IMR-90 (cell line): ENCODE results near the gene NECTIN2. TPM values are rescaled to one million over a fixed set of nuclear protein-coding genes. Genes with fewer than 3 reads are reported as not detected.

ENCODE experiments used
- ATAC-seq: fragments of 200-7000 bp; cut with Tn5 transposase; 2 replicates; pipeline ENCODE4 v1.9.1; 2020; ENCODE audit warnings: low read depth, mild to moderate bottlenecking, moderate library complexity
- BruUV-seq: library from RNA; stranded (reverse); fragments of 400-500 nt; replicated peaks from 2 replicates; lab custom pipeline; 2021; lab: Mats Ljungman, UMichigan
- CTCF ChIA-PET: fragments of 300-600 bp; formaldehyde crosslinking; extraction: SDS; loops from one replicate; lab custom pipeline; 2021; ENCODE audit warnings: antibody characterized with exemption; lab: Yijun Ruan, JAX
- POLR2A ChIA-PET: fragments of 300-600 bp; sonication (Branson Sonifier 250); formaldehyde crosslinking; loops from one replicate; lab custom pipeline; 2022; ENCODE audit warnings: antibody characterized with exemption; ENCODE audit not compliant: unreplicated experiment; lab: Charles Lee
- DNase-seq: peaks from one replicate; pipeline ENCODE4 v3.0.0; 2013
- H2AFZ ChIP-seq: replicated peaks from 2 replicates; pipeline ENCODE3; 2013; ENCODE audit warnings: low read length, mild to moderate bottlenecking; ENCODE audit not compliant: poor library complexity
- H2AK5ac ChIP-seq: 2 replicates; pipeline ENCODE4 v1.6.1; 2013; ENCODE audit warnings: low read depth, low read length, inconsistent platforms
- H2AK9ac ChIP-seq: replicated peaks from 2 replicates; pipeline ENCODE3; 2013; ENCODE audit warnings: mild to moderate bottlenecking, low read depth, low read length, moderate library complexity; ENCODE audit not compliant: poor library complexity
- H2BK120ac ChIP-seq: 2 replicates; pipeline ENCODE4 v1.6.1; 2013; ENCODE audit warnings: low read depth, low read length, inconsistent platforms
- H2BK15ac ChIP-seq: 3 replicates; pipeline ENCODE4 v1.6.1; 2013; ENCODE audit warnings: low read depth, low read length, inconsistent platforms
- H2BK20ac ChIP-seq: 2 replicates; pipeline ENCODE4 v1.6.1; 2013; ENCODE audit warnings: low read depth, mild to moderate bottlenecking, inconsistent platforms, low read length, moderate library complexity
- H2BK5ac ChIP-seq: 2 replicates; pipeline ENCODE4 v1.6.1; 2013; ENCODE audit warnings: mild to moderate bottlenecking, low read depth, low read length, inconsistent platforms; ENCODE audit not compliant: poor library complexity, severe bottlenecking
- H3K14ac ChIP-seq: replicated peaks from 2 replicates; pipeline ENCODE4 v1.6.1; 2013; ENCODE audit warnings: low read depth, low read length, inconsistent platforms
- H3K18ac ChIP-seq: 2 replicates; pipeline ENCODE4 v1.6.1; 2013; ENCODE audit warnings: low read depth, low read length, control low read depth
- H3K23ac ChIP-seq: 2 replicates; pipeline ENCODE4 v1.6.1; 2013; ENCODE audit warnings: low read depth, low read length, inconsistent platforms
- H3K27ac ChIP-seq: 2 replicates; pipeline ENCODE4 v1.5.1; 2013; ENCODE audit warnings: mild to moderate bottlenecking, control low read depth, low read length; ENCODE audit not compliant: insufficient read depth
- H3K27me3 ChIP-seq: 2 replicates; pipeline ENCODE4 v1.6.1; 2013; ENCODE audit warnings: low read length; ENCODE audit not compliant: control insufficient read depth, insufficient read depth
- H3K36me3 ChIP-seq: 2 replicates; pipeline ENCODE4 v1.6.1; 2013; ENCODE audit warnings: low read length, mixed read lengths; ENCODE audit not compliant: control insufficient read depth, insufficient read depth
- H3K4ac ChIP-seq: 2 replicates; pipeline ENCODE4 v1.6.1; 2013; ENCODE audit warnings: low read depth, low read length, inconsistent platforms
- H3K4me1 ChIP-seq: 2 replicates; pipeline ENCODE4 v1.6.1; 2013; ENCODE audit warnings: low read length, mixed read lengths; ENCODE audit not compliant: control insufficient read depth, insufficient read depth
- H3K4me2 ChIP-seq: 2 replicates; pipeline ENCODE4 v1.6.1; 2013; ENCODE audit warnings: low read depth, mild to moderate bottlenecking, control low read depth, low read length, moderate library complexity
- H3K4me3 ChIP-seq: 2 replicates; pipeline ENCODE4 v1.5.1; 2013; ENCODE audit warnings: low read depth, mild to moderate bottlenecking, control low read depth, low read length, moderate library complexity; ENCODE audit not compliant: insufficient read depth
- H3K56ac ChIP-seq: 2 replicates; pipeline ENCODE4 v1.6.1; 2013; ENCODE audit warnings: low read length, inconsistent platforms; ENCODE audit not compliant: insufficient read depth; ENCODE audit errors: extremely low read depth
- H3K79me1 ChIP-seq, 2 experiments: 2 replicates each; pipeline ENCODE4 v1.6.1; 2013; ENCODE audit warnings: low read length in 2 of 2, inconsistent platforms in 1 of 2, low read depth in 1 of 2
- H3K9ac ChIP-seq: 2 replicates; pipeline ENCODE4 v1.6.1; 2013; ENCODE audit warnings: low read depth, low read length, control low read depth
- H3K9me1 ChIP-seq: 2 replicates; pipeline ENCODE4 v1.6.1; 2013; ENCODE audit warnings: low read length, inconsistent platforms; ENCODE audit not compliant: insufficient read depth
- H3K9me3 ChIP-seq: 2 replicates; pipeline ENCODE4 v1.6.1; 2013; ENCODE audit warnings: low read length; ENCODE audit not compliant: control insufficient read depth, insufficient read depth
- H4K20me1 ChIP-seq: 2 replicates; pipeline ENCODE4 v1.6.1; 2013; ENCODE audit warnings: low read length, inconsistent platforms; ENCODE audit not compliant: insufficient read depth
- H4K5ac ChIP-seq: 2 replicates; pipeline ENCODE4 v1.6.1; 2013; ENCODE audit warnings: mild to moderate bottlenecking, low read depth, low read length, control low read depth
- H4K8ac ChIP-seq, 2 experiments: 2 replicates each; pipeline ENCODE4 v1.6.1; 2013; ENCODE audit warnings: low read depth in 2 of 2, low read length in 2 of 2, control low read depth in 1 of 2, inconsistent platforms in 1 of 2
- H4K91ac ChIP-seq: 2 replicates; pipeline ENCODE4 v1.6.1; 2013; ENCODE audit warnings: low read depth, low read length, inconsistent platforms; ENCODE audit not compliant: insufficient read depth
- CHD1 ChIP-seq: IDR thresholded peaks from 2 replicates; pipeline ENCODE4 v1.6.1; 2012; ENCODE audit warnings: low read depth, low read length, improper control_type of control experiment
- FOS ChIP-seq: fragments of 150-350 bp; IDR thresholded peaks from 2 replicates; pipeline ENCODE4 v1.6.1; 2016; ENCODE audit warnings: low read depth, low read length
- MAZ ChIP-seq: IDR thresholded peaks from 2 replicates; pipeline ENCODE4 v1.6.1; 2012; ENCODE audit warnings: low read depth, mild to moderate bottlenecking, low read length, improper control_type of control experiment, moderate library complexity, borderline replicate concordance
- MXI1 ChIP-seq: IDR thresholded peaks from 2 replicates; pipeline ENCODE4 v1.6.1; 2012; ENCODE audit warnings: low read depth, mild to moderate bottlenecking, low read length, moderate library complexity, borderline replicate concordance
- NFE2L2 ChIP-seq: fragments of 150-350 bp; IDR thresholded peaks from 2 replicates; pipeline ENCODE4 v1.6.1; 2016; ENCODE audit warnings: low read depth, mild to moderate bottlenecking, low read length
- POLR2A ChIP-seq: IDR thresholded peaks from 2 replicates; pipeline ENCODE4 v1.6.1; 2012; ENCODE audit warnings: mild to moderate bottlenecking, low read depth, low read length
- RAD21 ChIP-seq: IDR thresholded peaks from 2 replicates; pipeline ENCODE4 v1.6.1; 2012; ENCODE audit warnings: low read length, improper control_type of control experiment
- RCOR1 ChIP-seq: IDR thresholded peaks from 2 replicates; pipeline ENCODE4 v1.6.1; 2012; ENCODE audit warnings: mild to moderate bottlenecking, low read length, improper control_type of control experiment; ENCODE audit not compliant: insufficient replicate concordance
- RFX5 ChIP-seq: IDR thresholded peaks from 2 replicates; pipeline ENCODE4 v1.8.0; 2012; ENCODE audit warnings: low read depth, mild to moderate bottlenecking, low read length, moderate library complexity
- WGBS, 2 experiments: methylation state at CpG; one replicate each; pipeline versions ENCODE4 v1.1.5 to v1.1.7; 2013; ENCODE audit warnings: missing lambda C conversion rate in 2 of 2; ENCODE audit not compliant: insufficient read length in 1 of 2; ENCODE audit errors: extremely low coverage in 2 of 2; 5-methylcytosine and 5-hydroxymethylcytosine counted together
- dilution Hi-C: fragments of 300-500 bp; cut with HindIII; formaldehyde crosslinking; loops from one replicate; pipeline ENCODE4 v1.14.3; 2018; ENCODE audit warnings: low sequenced_read_pairs; ENCODE audit not compliant: unreplicated experiment
- in situ Hi-C: fragments of 300-500 bp; cut with MboI; formaldehyde crosslinking; loops from 3 replicates; pipeline ENCODE4 v1.14.3; 2019; ENCODE audit warnings: low sequenced_read_pairs, inconsistent platforms, mixed read lengths
- intact Hi-C: fragments of 100-400 bp; cut with micrococcal nuclease; formaldehyde crosslinking; loops from 2 replicates; pipeline ENCODE4 v1.10.0; 2022
- polyA plus RNA-seq, 3 experiments: library from polyadenylated mRNA; depleted of rRNA; stranded (reverse); fragments of >200 nt; gene quantifications; 2 replicates each; pipeline ENCODE4 v1.2.3, GENCODE V29; 2012; ENCODE audit warnings: low replicate concordance in 1 of 3
- total RNA-seq: library from RNA; depleted of rRNA; stranded (reverse); fragments of >200 nt; gene quantifications from 2 replicates; pipeline ENCODE4 v1.2.3, GENCODE V29; 2012
- TF ChIP-seq, protein P1 (sequence below): fragments of 150-350 bp; IDR thresholded peaks from 2 replicates; pipeline ENCODE4 v1.6.1; 2017; ENCODE audit warnings: mild to moderate bottlenecking, antibody characterized with exemption, low read length, low read depth

The NECTIN2 gene
- total and polyA plus RNA-seq, 2 of the 4 experiments (the other 2 are of a cell fraction) = 77.8 to 170 TPM

DNA sequence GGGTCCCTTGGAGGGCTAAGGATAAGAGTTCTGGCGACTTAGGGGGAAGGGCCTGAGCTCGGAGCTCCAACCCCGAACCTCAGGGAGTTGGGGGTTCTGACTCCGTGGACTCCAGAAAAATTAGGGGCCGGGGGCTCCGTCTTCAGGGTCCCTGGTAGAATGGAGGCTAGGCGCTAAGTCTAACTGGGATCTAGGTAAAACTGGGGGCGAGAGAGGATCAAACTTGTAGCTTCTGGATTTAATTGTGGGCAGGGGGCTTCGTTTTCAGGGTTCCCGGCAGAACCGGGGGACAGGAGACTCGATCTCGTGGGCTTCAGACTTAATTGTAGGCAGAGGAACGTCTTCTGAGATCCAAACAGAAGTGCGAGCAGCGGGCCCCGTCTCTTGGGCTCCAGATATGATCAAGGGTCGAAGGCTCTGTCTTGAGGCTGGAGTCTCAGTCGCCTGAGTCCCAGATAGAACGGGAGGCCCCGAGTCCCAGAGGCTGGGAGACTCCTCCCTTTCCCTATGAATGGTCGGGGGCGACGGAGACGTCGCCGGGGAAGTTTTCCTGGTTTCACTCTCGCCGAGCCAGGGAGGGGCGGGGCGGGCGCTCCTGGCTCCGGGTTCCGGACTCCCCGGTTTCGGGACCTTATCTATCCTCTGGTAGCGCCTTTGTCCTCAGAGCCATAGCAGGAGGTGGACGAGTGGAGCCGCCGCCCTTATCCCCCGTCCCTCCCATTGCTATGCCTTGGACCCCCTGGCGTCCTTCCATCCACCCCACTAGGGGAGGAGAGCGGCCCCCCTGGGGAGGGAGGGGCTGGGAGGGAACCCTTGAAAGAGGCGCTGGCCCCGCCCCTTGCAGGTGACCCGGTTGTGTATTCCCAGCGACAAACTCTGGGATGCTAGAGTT lies 1.3 kb downstream of the NECTIN2 start:
- CTCF ChIA-PET = no interaction called here
- in situ Hi-C loops = no loop called here
- POLR2A ChIA-PET = interaction anchor here (0.5 kb wide), 1 partner anchor 1178 kb away, joined by 11 read pairs; the partner anchor contains the start of gene PLAUR

More for the DNA sequence above, 1.3 kb downstream of the NECTIN2 start:
- dilution Hi-C loops (no loop called here), intact Hi-C loops (loop anchor here (2.0 to 5.0 kb wide), 2 partner anchors 43 to 275 kb away; partner anchors contain the start of gene TOMM40)
- Histone ChIP-seq H2BK15ac (0 out of 3 replicates have a peak overlapping the region, but pooled peaks have one; percentile 63), H2AK5ac (peak overlapping the region; percentile 96), H2BK120ac (peak overlapping the region; percentile 72; the same call in 1 of the 2 replicates), H4K8ac (peak overlapping the region; percentile 36 to 80; a peak in 3 of 4 replicates), H3K79me1 (peaks cover 0 to 50% of the 10 kb centered on the region in 2 experiments; a peak in 2 of 4 replicates), H3K4me1 (peaks cover 12% of the 10 kb centered on the region), H4K5ac (peak overlapping the region; percentile 43; the same call in 1 of the 2 replicates), H2AK9ac (peak overlapping the region; percentile 67), H3K27me3 (no peaks in the 10 kb centered on the region), H3K4me3 (peak overlapping the region; percentile 97), H4K91ac (peak overlapping the region; percentile 86), H3K9ac (peak overlapping the region; percentile 100), H4K20me1 (peaks cover 51% of the 10 kb centered on the region), H3K27ac (peak overlapping the region; percentile 97), H3K23ac (peak overlapping the region; percentile 97), H3K4me2 (peak overlapping the region; percentile 95), H2AFZ (peak overlapping the region; percentile 75), H3K9me3 (no peaks in the 10 kb centered on the region), H3K14ac (peak overlapping the region; percentile 98), H3K56ac (peak overlapping the region; percentile 93), H3K9me1 (peaks cover 8% of the 10 kb centered on the region), H3K4ac (peak overlapping the region; percentile 95), H2BK20ac (no peak overlapping the region), H3K36me3 (peaks cover 5% of the 10 kb centered on the region; the same call in 1 of the 2 replicates), H3K18ac (peak overlapping the region; percentile 82), H2BK5ac (peak overlapping the region; percentile 77)
- peak; percentile 58 for DNase-seq
- WGBS, 2 experiments = 1% methylated on average over 20 of the region's 47 CpGs; no CpG with 5 or more reads in 1 of the 2 experiments
- ATAC-seq = peak; percentile 15
- BruUV-seq = TSS peak; percentile 37
- TF ChIP-seq, protein P1, sequence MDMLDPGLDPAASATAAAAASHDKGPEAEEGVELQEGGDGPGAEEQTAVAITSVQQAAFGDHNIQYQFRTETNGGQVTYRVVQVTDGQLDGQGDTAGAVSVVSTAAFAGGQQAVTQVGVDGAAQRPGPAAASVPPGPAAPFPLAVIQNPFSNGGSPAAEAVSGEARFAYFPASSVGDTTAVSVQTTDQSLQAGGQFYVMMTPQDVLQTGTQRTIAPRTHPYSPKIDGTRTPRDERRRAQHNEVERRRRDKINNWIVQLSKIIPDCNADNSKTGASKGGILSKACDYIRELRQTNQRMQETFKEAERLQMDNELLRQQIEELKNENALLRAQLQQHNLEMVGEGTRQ = no peak
- TF ChIP-seq MAZ (peak; percentile 63), RCOR1 (no peak), FOS (no peak), POLR2A (peak; percentile 92), CHD1 (no peak; the same call in 1 of the 2 replicates), NFE2L2 (no peak), RFX5 (no peak), RAD21 (no peak), MXI1 (no peak)
